ENCODE data around the gene LGMN. TPM values are rescaled to one million over a fixed set of nuclear protein-coding genes. Genes with fewer than 3 reads are reported as not detected.

The LGMN gene
- total RNA-seq, 4 donors from 2014 or later, result 26.5 to 103 (median 57.2) TPM

DNA sequence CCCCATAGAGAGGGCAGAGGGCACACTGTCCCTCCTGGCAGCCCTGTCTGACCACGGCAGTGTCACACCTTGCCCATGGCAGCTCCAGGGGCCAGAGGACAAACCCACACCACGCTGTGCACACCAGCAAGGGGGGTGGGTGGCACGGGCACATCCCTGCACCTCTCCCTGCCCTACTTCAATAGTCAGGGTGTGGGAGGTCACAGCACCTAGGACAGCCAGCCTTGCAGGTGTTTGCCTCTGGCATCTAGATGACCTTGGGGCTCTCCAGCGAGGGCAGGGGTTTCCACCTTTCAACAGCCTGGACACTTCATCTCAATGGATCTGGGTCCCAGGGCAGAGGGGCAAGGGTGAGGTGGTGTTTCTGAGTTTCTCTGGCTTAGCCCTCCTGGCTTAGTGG, 69.2 kb downstream of the LGMN start:
- Histone ChIP-seq H3K4me3 (no peak overlapping the region), H3K27me3 (no peaks in the 10 kb centered on the region), H3K9me3 (no peaks in the 10 kb centered on the region), H3K36me3 (no peaks in the 10 kb centered on the region), H3K4me1 (peaks cover 0 to 11% (median 2%) of the 10 kb centered on the region in 4 donors), H3K27ac (no peak overlapping the region)
- in situ Hi-C loops (cut with MboI; ENCODE audit: low pct_ligation_motif_present in 1 of 4, low pct_unique_long_range_greater_than_20kb in 1 of 4, low sequenced_read_pairs in 3 of 4), result loop anchor here (25.0 kb wide), 2 partner anchors 108 to 542 kb away; partner anchors contain the start of gene GOLGA5 (in 1 of the 4)
- 95% methylated on average over 4 of the region's 4 CpGs; no CpG with 5 or more reads in 1 of the 2 donors for WGBS, 2 donors (ENCODE audit: low coverage in 1 of 2)
- DNase-seq, result no peak
- intact Hi-C loops (cut with DNase I; ENCODE audit: low total_unique reads), result no loop called here
- TF ChIP-seq EP300 (IDR thresholded peaks at IDR 0.05; ENCODE audit: low read depth), result no peak

DNA sequence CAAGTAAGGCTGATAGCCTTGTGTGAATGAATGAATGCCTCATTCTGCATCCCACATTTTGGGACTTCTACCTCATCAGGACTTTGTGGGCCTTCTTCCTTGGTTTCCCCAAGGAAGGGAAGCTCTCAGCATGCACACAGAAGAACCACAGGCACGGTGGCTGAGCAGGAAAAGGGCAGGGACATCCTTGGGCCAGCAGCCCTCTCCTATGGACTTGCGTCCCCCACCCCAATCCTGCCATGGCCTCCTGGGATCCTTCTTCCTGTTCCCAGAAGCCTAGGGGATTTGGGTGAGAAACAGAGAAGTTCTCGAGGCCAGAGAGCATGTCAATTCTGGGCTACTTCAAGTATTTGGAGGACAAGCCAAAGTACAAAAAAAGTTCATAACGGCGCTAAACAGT, 69.7 kb downstream of the LGMN start:
- no peaks in the 10 kb centered on the region for H3K9me3 ChIP-seq
- TF ChIP-seq, protein P1, sequence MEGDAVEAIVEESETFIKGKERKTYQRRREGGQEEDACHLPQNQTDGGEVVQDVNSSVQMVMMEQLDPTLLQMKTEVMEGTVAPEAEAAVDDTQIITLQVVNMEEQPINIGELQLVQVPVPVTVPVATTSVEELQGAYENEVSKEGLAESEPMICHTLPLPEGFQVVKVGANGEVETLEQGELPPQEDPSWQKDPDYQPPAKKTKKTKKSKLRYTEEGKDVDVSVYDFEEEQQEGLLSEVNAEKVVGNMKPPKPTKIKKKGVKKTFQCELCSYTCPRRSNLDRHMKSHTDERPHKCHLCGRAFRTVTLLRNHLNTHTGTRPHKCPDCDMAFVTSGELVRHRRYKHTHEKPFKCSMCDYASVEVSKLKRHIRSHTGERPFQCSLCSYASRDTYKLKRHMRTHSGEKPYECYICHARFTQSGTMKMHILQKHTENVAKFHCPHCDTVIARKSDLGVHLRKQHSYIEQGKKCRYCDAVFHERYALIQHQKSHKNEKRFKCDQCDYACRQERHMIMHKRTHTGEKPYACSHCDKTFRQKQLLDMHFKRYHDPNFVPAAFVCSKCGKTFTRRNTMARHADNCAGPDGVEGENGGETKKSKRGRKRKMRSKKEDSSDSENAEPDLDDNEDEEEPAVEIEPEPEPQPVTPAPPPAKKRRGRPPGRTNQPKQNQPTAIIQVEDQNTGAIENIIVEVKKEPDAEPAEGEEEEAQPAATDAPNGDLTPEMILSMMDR (IDR thresholded peaks at IDR 0.05), result no peak
- TF ChIP-seq POLR2A (IDR thresholded peaks at IDR 0.05) (no peak), POLR2AphosphoS5 (IDR thresholded peaks at IDR 0.05) (no peak), EP300 (IDR thresholded peaks at IDR 0.05; ENCODE audit: low read depth) (no peak)
- WGBS, 2 donors (ENCODE audit: low coverage in 1 of 2), result 78% methylated on average over 5 of the region's 5 CpGs; no CpG with 5 or more reads in 1 of the 2 donors
- no peaks in the 10 kb centered on the region for H3K36me3 ChIP-seq
- in situ Hi-C loops (cut with MboI; ENCODE audit: low pct_ligation_motif_present in 1 of 4, low pct_unique_long_range_greater_than_20kb in 1 of 4, low sequenced_read_pairs in 3 of 4) (loop anchor here (25.0 kb wide), 2 partner anchors 109 to 541 kb away; partner anchors contain the start of gene GOLGA5 (in 1 of the 4)), intact Hi-C loops (cut with DNase I; ENCODE audit: low total_unique reads) (no loop called here)
- no peaks in the 10 kb centered on the region for H3K27me3 ChIP-seq
- H3K4me1 ChIP-seq, result peaks cover 0 to 11% (median 2%) of the 10 kb centered on the region in 4 donors
- no peak overlapping the region for H3K27ac ChIP-seq
- no peak for DNase-seq
- no peak overlapping the region for H3K4me3 ChIP-seq

DNA sequence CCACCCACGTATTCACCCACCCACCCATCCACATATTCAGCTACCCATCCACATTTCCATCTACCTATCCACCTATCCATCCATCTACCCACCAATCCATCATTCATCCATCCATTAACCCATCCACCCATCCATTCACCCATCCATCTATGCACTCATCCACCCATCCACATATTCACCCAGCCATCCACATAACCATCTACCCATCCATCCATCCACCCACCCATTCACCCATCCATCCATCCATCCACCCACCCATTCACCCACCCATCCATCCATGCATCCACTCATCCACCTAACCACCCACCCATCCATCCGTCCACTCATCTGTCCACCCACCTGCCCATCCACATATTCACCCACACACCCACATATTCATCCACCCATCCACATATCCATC, 70.5 kb downstream of the LGMN start:
- intact Hi-C loops (cut with DNase I; ENCODE audit: low total_unique reads) (no loop called here), in situ Hi-C loops (cut with MboI; ENCODE audit: low pct_ligation_motif_present in 1 of 4, low pct_unique_long_range_greater_than_20kb in 1 of 4, low sequenced_read_pairs in 3 of 4) (loop anchor here (25.0 kb wide), 2 partner anchors 109 to 541 kb away; partner anchors contain the start of gene GOLGA5 (in 1 of the 4))
- Histone ChIP-seq H3K9me3 (no peaks in the 10 kb centered on the region), H3K27ac (no peak overlapping the region), H3K27me3 (no peaks in the 10 kb centered on the region), H3K4me3 (no peak overlapping the region), H3K36me3 (no peaks in the 10 kb centered on the region), H3K4me1 (peaks cover 0 to 11% (median 2%) of the 10 kb centered on the region in 4 donors)
- WGBS, 2 donors (ENCODE audit: low coverage in 1 of 2), result 92 to 100% methylated on average over 2 of the region's 2 CpGs
- DNase-seq, result no peak
- TF ChIP-seq POLR2AphosphoS5 (IDR thresholded peaks at IDR 0.05) (no peak), EP300 (IDR thresholded peaks at IDR 0.05; ENCODE audit: low read depth) (no peak), POLR2A (IDR thresholded peaks at IDR 0.05) (no peak)
- TF ChIP-seq, protein P1 (IDR thresholded peaks at IDR 0.05), result no peak

DNA sequence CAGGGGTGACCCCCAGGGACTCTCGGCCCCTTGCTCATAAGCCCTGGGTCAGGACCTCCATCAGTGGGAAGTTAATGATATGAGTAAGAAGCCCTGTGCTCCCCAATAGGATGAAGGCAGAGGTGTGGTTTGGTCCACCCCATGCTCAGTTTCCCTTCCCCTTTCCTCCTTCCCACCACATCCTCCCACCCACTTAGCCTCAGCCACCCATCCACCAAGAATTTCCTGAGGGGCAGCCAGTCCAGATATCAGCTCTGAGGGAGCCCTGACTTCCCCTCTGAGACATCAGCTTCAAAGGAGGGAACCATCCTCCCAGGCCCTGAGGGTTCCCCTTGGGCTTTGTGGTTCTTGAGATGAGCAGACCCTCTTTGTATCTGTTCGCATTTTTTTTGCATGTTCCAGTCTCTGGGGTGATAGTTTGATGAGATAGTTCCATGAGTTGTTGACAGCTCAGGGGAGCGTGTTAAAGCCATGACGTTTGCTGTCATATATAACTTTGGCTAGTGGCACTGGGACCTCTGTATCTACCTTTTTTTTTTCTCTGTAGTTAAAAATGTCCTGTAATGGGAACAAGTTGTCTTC, 71.2 kb downstream of the LGMN start:
- TF ChIP-seq POLR2AphosphoS5 (IDR thresholded peaks at IDR 0.05) (no peak), POLR2A (IDR thresholded peaks at IDR 0.05) (no peak), EP300 (IDR thresholded peaks at IDR 0.05; ENCODE audit: low read depth) (no peak)
- TF ChIP-seq, protein P1 (IDR thresholded peaks at IDR 0.05), result no peak
- WGBS, 2 donors (ENCODE audit: low coverage in 1 of 2), result 77 to 100% methylated on average over 2 to 4 of the region's 4 CpGs
- intact Hi-C loops (cut with DNase I; ENCODE audit: low total_unique reads), result no loop called here
- H3K27me3 ChIP-seq, result no peaks in the 10 kb centered on the region
- no peaks in the 10 kb centered on the region for H3K9me3 ChIP-seq
- in situ Hi-C loops (cut with MboI; ENCODE audit: low pct_ligation_motif_present in 1 of 4, low pct_unique_long_range_greater_than_20kb in 1 of 4, low sequenced_read_pairs in 3 of 4), result loop anchor here (25.0 kb wide), 2 partner anchors 110 to 540 kb away; partner anchors contain the start of gene GOLGA5 (in 1 of the 4)
- peaks cover 0 to 11% (median 2%) of the 10 kb centered on the region in 4 donors for H3K4me1 ChIP-seq
- no peaks in the 10 kb centered on the region for H3K36me3 ChIP-seq
- no peak overlapping the region for H3K4me3 ChIP-seq
- H3K27ac ChIP-seq, result no peak overlapping the region
- DNase-seq, result no peak
